ENCODE results near the gene LTBP1.
"Not testable (repeated sequence)": the region's sequence is repeated elsewhere in the genome, so short reads cannot be mapped to it uniquely, and the experiment has no call there.

LTBP1 gene

DNA sequence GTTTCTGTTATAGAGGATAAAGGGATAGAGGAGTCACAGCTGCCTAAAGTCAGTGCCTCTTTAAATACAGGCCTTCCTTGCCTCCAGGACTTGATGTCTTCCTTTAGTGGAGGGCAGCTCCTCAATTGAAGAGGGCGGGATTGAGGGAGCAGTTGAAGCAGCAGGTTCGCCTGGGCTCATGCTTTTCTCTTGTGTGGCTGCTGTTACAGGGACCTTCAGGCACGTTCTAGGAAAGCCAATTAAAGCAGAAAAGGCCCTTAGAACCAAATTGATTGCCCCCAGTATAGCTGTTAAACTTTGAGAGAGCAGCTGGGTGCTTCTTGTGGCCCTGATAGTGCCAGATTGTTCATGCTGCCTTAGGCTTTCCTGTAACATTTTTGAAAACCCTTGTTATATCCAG lies 42.0 kb upstream of the LTBP1 start:
- no peak overlapping the region for H3K27ac ChIP-seq
- no peak for DNase-seq (ENCODE audit: low spot score)
- CTCF ChIA-PET: interaction anchor here (0.9 kb wide), 1 partner anchor 14 kb away, joined by 3 read pairs; no protein-coding TSS in a partner anchor
- POLR2A ChIA-PET (ENCODE audit: low non-redundant PET): interaction anchor here (0.6 kb wide), 1 partner anchor 123 kb away, joined by 4 read pairs; no protein-coding TSS in a partner anchor
- TF ChIP-seq, protein P1, sequence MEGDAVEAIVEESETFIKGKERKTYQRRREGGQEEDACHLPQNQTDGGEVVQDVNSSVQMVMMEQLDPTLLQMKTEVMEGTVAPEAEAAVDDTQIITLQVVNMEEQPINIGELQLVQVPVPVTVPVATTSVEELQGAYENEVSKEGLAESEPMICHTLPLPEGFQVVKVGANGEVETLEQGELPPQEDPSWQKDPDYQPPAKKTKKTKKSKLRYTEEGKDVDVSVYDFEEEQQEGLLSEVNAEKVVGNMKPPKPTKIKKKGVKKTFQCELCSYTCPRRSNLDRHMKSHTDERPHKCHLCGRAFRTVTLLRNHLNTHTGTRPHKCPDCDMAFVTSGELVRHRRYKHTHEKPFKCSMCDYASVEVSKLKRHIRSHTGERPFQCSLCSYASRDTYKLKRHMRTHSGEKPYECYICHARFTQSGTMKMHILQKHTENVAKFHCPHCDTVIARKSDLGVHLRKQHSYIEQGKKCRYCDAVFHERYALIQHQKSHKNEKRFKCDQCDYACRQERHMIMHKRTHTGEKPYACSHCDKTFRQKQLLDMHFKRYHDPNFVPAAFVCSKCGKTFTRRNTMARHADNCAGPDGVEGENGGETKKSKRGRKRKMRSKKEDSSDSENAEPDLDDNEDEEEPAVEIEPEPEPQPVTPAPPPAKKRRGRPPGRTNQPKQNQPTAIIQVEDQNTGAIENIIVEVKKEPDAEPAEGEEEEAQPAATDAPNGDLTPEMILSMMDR (conservative IDR thresholded peaks at IDR 0.05; ENCODE audit: low read depth): no peak

DNA sequence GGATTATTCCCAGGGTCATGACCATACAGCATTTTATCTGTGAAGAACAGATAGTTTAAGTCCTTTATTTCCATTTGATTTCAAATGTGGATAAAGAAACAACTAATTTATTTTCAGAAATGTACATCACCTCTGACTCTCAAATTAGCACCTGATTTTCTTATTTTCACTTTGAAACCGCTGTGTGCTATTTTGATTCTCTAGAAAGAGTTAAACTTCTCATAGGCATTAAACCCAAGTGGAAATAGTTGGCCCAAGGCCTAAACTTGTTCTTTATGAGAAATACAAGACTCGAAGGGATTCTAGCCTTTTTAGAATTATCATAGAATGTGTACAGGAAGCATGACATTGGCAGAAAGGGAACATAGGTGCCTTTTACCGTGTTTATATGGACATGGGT lies 41.5 kb upstream of the LTBP1 start:
- POLR2A ChIA-PET (ENCODE audit: low non-redundant PET): no interaction called here
- DNase-seq (ENCODE audit: low spot score): no peak
- no peak overlapping the region for H3K27ac ChIP-seq
- TF ChIP-seq, protein P1 (conservative IDR thresholded peaks at IDR 0.05; ENCODE audit: low read depth): no peak
- CTCF ChIA-PET: interaction anchor here (0.9 kb wide), 1 partner anchor 13 kb away, joined by 3 read pairs; no protein-coding TSS in a partner anchor

GRCh38 chr2:32910883-32911598 lies 35.7 kb upstream of the LTBP1 start:
- CTCF ChIA-PET: no interaction called here
- no peak for DNase-seq (ENCODE audit: low spot score)
- TF ChIP-seq, protein P1 (conservative IDR thresholded peaks at IDR 0.05; ENCODE audit: low read depth): no peak
- no peak overlapping the region for H3K27ac ChIP-seq
- POLR2A ChIA-PET (ENCODE audit: low non-redundant PET): no interaction called here

DNA sequence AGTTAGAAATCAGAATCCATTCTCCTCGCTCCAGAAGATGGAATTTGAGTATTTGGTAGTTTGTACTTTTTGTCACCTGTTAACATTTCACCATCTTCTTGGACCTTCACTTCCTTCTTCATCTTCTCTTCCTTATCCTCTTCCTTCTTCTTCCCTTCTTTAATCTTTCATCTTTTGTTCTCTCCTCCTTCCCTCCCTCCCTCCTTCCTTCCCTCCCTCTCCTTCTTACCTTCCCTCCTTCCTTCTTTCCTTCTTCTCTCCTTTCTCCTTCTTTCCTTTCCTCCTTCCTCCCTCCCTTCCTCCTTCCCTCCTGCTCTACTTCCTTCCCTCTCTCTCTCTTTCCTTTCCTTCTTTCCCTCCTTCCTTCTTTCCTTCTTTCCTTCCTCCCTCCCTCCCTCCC lies 31.1 kb upstream of the LTBP1 start:
- POLR2A ChIA-PET (ENCODE audit: low non-redundant PET): no interaction called here
- DNase-seq (ENCODE audit: low spot score): no peak
- TF ChIP-seq, protein P1 (conservative IDR thresholded peaks at IDR 0.05; ENCODE audit: low read depth): no peak
- CTCF ChIA-PET: no interaction called here
- no peak overlapping the region for H3K27ac ChIP-seq

DNA sequence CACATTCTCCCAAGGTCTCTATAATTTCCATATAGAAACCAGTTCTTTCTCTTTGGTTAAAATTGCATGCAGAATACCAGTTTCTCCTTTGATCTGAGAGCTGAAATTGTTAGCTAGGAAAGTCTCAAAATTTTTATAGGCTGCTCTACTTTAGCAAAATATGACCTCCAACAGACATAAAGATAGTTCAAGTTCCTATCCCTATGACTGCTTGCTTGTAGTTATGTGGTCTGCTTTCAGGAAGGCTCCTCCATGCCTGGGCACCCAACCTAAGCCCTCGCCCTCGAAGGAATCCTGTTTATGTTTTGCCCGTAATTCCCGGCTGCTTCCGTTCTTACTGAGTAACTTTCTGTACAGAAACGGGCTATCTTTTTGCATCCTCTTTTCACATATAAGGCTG lies 28.0 kb upstream of the LTBP1 start:
- H3K27ac ChIP-seq: no peak overlapping the region
- TF ChIP-seq, protein P1 (conservative IDR thresholded peaks at IDR 0.05; ENCODE audit: low read depth): no peak
- POLR2A ChIA-PET (ENCODE audit: low non-redundant PET): no interaction called here
- no peak for DNase-seq (ENCODE audit: low spot score)
- CTCF ChIA-PET: interaction anchor here (1.0 kb wide), 1 partner anchor 14 kb away, joined by 3 read pairs; no protein-coding TSS in a partner anchor

- DNase-seq (ENCODE audit: low spot score); H3K27ac ChIP-seq; POLR2A ChIA-PET (ENCODE audit: low non-redundant PET): not testable (repeated sequence)
- CTCF ChIA-PET: interaction anchor here (0.7 kb wide), 1 partner anchor 140 kb away, joined by 3 read pairs; no protein-coding TSS in a partner anchor
Observed at GRCh38 chr2:32919901-32920300, 26.9 kb upstream of the LTBP1 start.

GRCh38 chr2:32921486-32921885 lies 25.3 kb upstream of the LTBP1 start:
- POLR2A ChIA-PET (ENCODE audit: low non-redundant PET); DNase-seq (ENCODE audit: low spot score): not testable (repeated sequence)

More at GRCh38 chr2:32921486-32921885, 25.3 kb upstream of the LTBP1 start:
- H3K27ac ChIP-seq, CTCF ChIA-PET: not testable (repeated sequence)

Measured in RWPE1 (cell line).